NCI-H1105 (cell line): ENCODE data around the gene TPR.

Experiments used
- DNase-seq: peaks from one replicate; lab custom pipeline; 2025; lab: John Stamatoyannopoulos, UW

TPR gene

DNA sequence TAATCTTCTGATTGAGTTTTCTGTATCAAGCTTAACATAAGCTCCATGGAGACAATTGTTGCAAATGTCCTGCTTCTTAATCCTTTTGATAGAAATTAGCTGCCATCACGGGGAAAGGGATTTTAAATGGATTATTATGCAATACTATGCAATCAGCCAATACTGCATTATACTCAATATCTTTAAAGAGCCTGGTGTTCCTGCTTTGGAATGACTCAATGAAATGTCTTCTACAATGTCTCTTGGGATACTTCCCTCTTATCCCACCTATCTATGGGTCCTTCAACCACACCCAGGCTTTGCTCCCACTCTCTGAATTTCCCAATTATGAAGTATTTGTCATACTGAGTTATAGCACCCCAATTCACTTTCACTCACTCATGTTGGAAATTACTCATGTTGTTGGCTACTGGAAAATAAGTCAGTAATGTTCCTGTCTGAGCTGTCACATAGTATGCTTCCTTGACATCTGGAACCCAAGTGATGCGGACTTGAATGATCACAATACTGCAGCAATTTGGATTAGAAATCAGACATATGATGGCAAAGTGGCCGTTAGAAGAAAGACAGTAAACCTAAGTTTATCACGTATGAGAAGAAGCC is 85.0 kb downstream of the TPR start:
- DNase-seq, result no peak

DNA sequence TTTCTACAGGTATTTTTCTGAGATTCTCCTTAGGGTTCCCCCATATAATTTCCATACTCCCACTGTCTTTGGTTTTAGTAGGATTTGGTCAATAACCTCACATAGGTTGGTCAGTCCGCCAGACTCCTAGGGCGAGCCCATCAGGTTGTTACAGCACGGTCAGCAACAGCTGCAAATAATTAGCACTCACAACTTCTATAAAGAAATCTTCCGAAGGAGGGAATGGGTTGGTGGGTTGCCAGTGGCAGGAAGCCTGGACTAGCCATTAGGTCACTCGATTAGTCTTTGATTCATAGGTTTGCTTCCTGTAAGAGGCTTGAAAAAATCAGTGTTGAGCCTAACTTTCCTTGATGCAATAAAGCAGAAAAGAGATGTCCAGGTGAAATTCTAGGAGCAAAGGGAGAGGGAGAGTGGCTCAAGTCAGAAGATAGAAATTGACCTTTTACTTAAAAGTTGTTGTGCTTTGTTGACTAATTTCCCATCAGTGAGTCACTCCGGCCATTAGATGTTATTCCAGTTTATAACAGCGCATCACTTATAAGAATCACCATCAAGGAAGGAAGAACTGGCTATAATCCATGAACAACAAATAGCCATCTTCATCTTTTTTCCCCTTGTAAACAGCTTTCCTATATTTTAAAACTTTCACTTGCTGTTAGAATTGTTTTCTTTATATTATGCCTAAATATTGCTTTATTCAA is 88.3 kb downstream of the TPR start:
- DNase-seq, result no peak

DNA sequence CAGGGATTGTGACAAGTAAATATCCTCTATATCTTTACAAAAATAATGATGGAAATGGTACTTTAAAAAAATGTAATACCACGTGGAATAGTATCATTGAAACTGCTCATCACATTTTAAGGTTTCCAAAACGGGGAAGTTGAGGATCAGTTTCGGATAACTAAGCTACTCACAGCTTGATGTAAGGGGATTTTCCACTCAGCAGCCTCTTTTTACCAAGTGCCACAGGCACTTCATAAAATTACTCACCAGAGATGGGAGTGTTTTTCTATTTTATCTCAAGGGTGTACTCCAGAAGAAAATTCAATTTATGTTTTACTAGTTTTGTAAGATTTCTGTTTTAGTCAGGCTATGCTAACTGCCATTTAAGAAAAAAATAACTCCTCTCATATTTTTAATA is 91.7 kb downstream of the TPR start:
- DNase-seq, result no peak

DNA sequence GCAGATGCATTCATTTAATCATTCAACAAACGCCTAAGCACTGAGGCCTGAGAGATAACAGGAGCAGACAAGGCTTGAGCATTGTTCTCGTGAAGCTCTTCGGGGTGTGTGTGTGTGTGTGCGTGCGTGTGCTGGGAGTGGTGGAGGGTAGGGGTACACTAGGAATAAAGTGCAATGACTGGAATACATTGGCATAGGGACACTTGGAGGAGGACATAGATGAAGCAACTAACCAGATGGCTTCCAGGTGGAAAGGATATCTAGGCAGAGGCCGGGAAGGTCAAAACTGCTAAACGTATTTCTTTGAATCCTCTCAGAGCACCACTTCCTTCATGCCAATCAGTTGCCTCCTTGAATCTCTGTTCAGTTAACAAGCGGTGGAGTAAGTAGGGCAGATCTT is 92.6 kb downstream of the TPR start:
- no peak for DNase-seq

DNA sequence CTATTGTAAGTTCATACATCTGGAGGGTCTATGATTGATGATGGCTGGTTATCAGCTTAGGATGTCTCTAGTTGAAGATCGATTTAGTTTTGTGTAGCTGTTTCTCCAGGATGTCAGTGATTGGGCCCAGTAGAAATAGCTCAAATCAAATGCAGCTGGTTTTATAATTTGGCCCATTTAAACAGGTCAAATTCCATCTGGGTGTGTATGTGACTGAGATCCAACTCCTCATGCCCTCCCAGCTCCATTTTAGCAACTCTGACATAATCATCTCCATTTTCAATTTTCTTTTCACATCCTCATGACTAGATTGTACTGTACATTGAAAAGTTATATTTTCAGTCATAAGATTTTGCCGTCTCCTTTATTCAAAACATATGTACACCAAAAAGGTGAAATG is 99.2 kb downstream of the TPR start:
- DNase-seq, result no peak

DNA sequence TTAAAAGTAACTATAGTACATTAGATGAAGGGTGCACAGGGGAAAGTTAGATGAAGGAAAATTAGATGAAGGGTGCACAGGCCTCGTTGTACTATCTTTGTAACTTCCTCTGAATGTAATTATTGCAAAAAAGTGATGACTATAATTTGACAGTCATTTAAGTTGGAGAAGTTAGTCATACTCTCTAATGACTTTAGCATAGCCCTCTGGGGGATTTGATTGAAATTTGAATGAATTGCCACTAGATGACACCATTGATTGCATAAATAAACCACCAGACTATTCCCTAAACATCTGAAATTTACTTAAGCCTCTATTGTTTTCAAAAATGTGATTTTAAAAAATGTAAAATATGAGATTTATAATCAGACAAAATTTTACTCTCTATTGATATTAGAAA is 102.6 kb downstream of the TPR start:
- no peak for DNase-seq

DNA sequence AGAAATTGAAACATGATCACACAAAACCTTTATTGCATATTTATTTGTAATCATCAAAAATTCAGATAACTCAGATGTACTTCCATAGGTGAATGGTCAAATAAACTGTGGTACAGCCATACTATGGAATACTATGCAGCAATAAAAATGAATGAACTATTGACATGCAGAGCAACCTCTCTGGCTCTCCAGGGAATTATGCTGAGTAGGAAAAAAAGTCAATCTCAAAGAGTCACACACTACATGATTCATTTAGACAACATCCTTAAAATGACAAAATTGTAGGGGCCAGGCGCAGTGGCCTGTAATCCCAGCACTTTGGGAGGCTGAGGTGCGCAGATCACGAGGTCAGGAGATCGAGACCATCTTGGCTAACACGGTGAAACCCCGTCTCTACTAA is 104.0 kb downstream of the TPR start:
- no peak for DNase-seq
